Spleen (tissue), 11 donors: ENCODE measurements around the gene C1orf141. TPM values are rescaled to one million over a fixed set of nuclear protein-coding genes. Genes with fewer than 3 reads are reported as not detected.

Experiments used
- DNase-seq: peaks from one replicate; pipeline ENCODE4 v3.0.0-alpha.2; 2020
- H3K27ac ChIP-seq, 8 donors: fragments of 200-600 bp; sonication (generic) in 7 of 8; 1 replicate in 4 of 8; 2 replicates in 4 of 8; pipeline versions ENCODE4 v1.5.0 to v1.8.0; 2016 to 2021; ENCODE audit warnings: inconsistent platforms in 4 of 8, mild to moderate bottlenecking in 4 of 8, moderate library complexity in 1 of 8
- H3K27me3 ChIP-seq, 7 donors: fragments of 200-600 bp; sonication (generic) in 6 of 7; replicated peaks in 1 of 7; 1 replicate in 4 of 7; 2 replicates in 3 of 7; pipeline versions ENCODE4 v1.5.0 to v1.8.0; 2016 to 2021; ENCODE audit warnings: inconsistent platforms in 3 of 7, mild to moderate bottlenecking in 1 of 7
- H3K36me3 ChIP-seq, 6 donors: fragments of 200-600 bp; sonication (generic) in 5 of 6; 1 replicate in 4 of 6; 2 replicates in 2 of 6; pipeline versions ENCODE4 v1.5.0 to v1.8.0; 2016 to 2021; ENCODE audit warnings: inconsistent platforms in 2 of 6
- H3K4me1 ChIP-seq, 6 donors: fragments of 200-600 bp; sonication (generic) in 5 of 6; 1 replicate in 3 of 6; 2 replicates in 3 of 6; pipeline versions ENCODE4 v1.5.0 to v1.8.0; 2016 to 2021; ENCODE audit warnings: inconsistent platforms in 3 of 6
- H3K4me3 ChIP-seq, 8 donors: fragments of 200-600 bp; sonication (generic) in 7 of 8; 1 replicate in 4 of 8; 2 replicates in 4 of 8; pipeline versions ENCODE4 v1.5.0 to v1.8.0; 2016 to 2021; ENCODE audit warnings: inconsistent platforms in 4 of 8, mild to moderate bottlenecking in 4 of 8, moderate library complexity in 2 of 8
- H3K9me3 ChIP-seq, 8 donors: fragments of 200-600 bp; sonication (generic) in 7 of 8; 1 replicate in 4 of 8; 2 replicates in 4 of 8; pipeline versions ENCODE4 v1.5.0 to v1.8.0; 2016 to 2021; ENCODE audit warnings: inconsistent platforms in 4 of 8
- POLR2A ChIP-seq, 3 donors: fragments of 450-650 bp; IDR thresholded peaks; one replicate each; pipeline ENCODE4 v1.5.1; 2017; ENCODE audit warnings: antibody characterized with exemption in 3 of 3, mild to moderate bottlenecking in 1 of 3
- POLR2AphosphoS5 ChIP-seq, 3 donors: sonication (generic); formaldehyde crosslinking; IDR thresholded peaks; one replicate each; pipeline ENCODE4 v1.5.1; 2017; ENCODE audit warnings: antibody characterized with exemption in 3 of 3
- WGBS, 5 donors: extraction: QIAGEN DNeasy Blood & Tissue Kit in 3 of 5; methylation state at CpG; one replicate each; pipeline versions ENCODE4 v1.1.5 to v1.1.7; 2013 to 2018; 5-methylcytosine and 5-hydroxymethylcytosine counted together
- intact Hi-C: fragments of 100-400 bp; cut with DNase I; formaldehyde crosslinking; loops from one replicate; pipeline ENCODE4 v1.15.0; 2023; ENCODE audit warnings: low total_unique reads
- polyA plus RNA-seq, 3 donors: library from polyadenylated mRNA; stranded (reverse); fragments of 200-250 nt; gene quantifications; one replicate each; pipeline ENCODE4 v1.2.1, GENCODE V29; 2013
- total RNA-seq, 7 donors: library from RNA; depleted of rRNA in 3 of 7; stranded (reverse); fragments of >200 nt in 3 of 7; fragmentation: NEBNext Ultra II Directional in 4 of 7; extraction: Animal tissue kit (Norgen Biotek cat#: 25700) in 4 of 7; gene quantifications; one replicate each; pipeline versions ENCODE4 v1.1.0 to v1.2.1, GENCODE V29; 2016 to 2021
- TF ChIP-seq, protein P1 (sequence below), 11 experiments: fragments of 200-600 bp in 7 of 11; fragments of 450-650 bp in 4 of 11; sonication (generic) in 4 of 11; IDR thresholded peaks in 8 of 11; conservative IDR thresholded peaks in 3 of 11; 1 replicate in 7 of 11; 2 replicates in 4 of 11; pipeline versions ENCODE4 v1.4.0 to v1.8.0; 2016 to 2021; ENCODE audit warnings: antibody characterized with exemption in 11 of 11, inconsistent platforms in 4 of 11, mild to moderate bottlenecking in 1 of 11
- donor health status: healthy with polysubstance abuse.
- donor health status: DM: no; HTN: no; CAD: no; lungs with moderate emphysema.
- donor health status: DM: no; HTN: no; CAD: no.
- donor health status: Bipolar disorder and iron deficiency.
- donor health status: healthy.
- donor health status: DM: no; HTN: no; CAD: no.
- donor health status: DM: yes; HTN: yes; CAD: no.

The C1orf141 gene
- total and polyA plus RNA-seq, 10 donors, result not detected

DNA sequence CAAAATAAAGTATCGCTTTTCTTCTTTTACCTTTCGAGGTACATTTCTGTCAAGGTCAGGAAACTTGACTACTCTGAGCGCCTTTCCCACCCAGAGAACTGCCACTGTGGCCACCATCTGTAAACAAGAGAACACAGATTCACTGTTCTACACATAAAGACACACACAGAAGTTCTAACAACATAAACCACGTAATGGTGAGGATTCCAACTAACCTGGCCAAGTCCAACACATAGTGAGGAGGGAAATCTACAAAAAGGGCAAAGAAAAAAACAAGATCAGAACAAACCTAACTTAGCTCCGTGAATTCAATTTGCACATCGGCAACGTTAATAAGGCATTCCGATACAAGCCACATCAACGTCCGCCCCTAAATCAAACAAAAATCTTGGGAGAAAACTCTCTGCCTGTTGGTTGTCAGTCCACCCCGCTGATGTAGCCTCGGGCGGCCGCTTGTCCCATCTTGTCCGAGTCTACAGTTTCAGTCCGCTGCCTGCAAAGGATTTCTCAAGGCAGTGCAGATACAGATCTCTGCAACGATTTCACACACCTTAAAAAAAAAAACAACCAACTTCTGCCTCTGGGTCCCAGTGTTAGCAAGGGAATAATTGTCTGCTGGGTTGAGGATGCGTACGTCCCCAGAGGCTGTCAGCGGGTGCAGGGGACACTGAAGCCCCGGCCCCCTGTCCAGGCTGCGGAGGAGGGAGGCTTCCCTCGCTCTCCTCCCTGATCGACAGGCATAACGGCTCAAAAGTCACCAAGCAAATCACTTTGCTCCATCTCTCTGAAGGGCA lies 81.8 kb downstream of the C1orf141 start:
- no peak for TF ChIP-seq POLR2AphosphoS5 (IDR thresholded peaks at IDR 0.05)
- TF ChIP-seq, protein P1, sequence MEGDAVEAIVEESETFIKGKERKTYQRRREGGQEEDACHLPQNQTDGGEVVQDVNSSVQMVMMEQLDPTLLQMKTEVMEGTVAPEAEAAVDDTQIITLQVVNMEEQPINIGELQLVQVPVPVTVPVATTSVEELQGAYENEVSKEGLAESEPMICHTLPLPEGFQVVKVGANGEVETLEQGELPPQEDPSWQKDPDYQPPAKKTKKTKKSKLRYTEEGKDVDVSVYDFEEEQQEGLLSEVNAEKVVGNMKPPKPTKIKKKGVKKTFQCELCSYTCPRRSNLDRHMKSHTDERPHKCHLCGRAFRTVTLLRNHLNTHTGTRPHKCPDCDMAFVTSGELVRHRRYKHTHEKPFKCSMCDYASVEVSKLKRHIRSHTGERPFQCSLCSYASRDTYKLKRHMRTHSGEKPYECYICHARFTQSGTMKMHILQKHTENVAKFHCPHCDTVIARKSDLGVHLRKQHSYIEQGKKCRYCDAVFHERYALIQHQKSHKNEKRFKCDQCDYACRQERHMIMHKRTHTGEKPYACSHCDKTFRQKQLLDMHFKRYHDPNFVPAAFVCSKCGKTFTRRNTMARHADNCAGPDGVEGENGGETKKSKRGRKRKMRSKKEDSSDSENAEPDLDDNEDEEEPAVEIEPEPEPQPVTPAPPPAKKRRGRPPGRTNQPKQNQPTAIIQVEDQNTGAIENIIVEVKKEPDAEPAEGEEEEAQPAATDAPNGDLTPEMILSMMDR (IDR thresholded peaks at IDR 0.05 in 8 of 11, conservative IDR thresholded peaks at IDR 0.05 in 3 of 11), result no peak
- TF ChIP-seq POLR2A (IDR thresholded peaks at IDR 0.05), result no peak
- intact Hi-C loops, result no loop called here
- H3K27me3 ChIP-seq, result no peaks in the 10 kb centered on the region
- peak overlapping the region; percentile 86 to 98 (median 96) for H3K27ac ChIP-seq
- 3 to 4% (median 4%) methylated on average over 22 to 25 of the region's 25 CpGs for WGBS, 5 donors
- peaks cover 0 to 33% (median 6%) of the 10 kb centered on the region in 6 donors for H3K36me3 ChIP-seq
- DNase-seq, result peak; percentile 79
- no peaks in the 10 kb centered on the region for H3K9me3 ChIP-seq
- peaks cover 7 to 39% (median 25%) of the 10 kb centered on the region in 6 donors for H3K4me1 ChIP-seq
- peak overlapping the region; percentile 59 to 93 (median 77) for H3K4me3 ChIP-seq

DNA sequence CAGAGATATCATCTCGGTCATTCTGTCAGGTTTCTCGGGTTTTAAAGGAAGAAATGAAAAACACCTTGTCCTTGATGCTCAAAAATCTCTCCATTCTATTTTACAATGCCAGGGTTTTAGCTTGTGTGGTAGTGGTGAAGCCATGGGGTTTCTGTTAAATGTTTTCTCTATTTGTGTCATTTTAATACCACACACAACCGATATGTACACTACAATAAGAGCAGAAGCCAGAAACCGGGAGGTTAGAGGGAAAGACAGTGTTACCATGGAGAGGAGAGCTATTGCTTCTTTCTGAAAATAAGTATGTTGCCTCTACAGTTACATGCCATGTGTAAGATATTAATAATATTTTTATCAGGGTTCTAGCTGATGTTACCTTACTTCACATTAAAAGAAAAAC lies 83.6 kb downstream of the C1orf141 start:
- no peaks in the 10 kb centered on the region for H3K9me3 ChIP-seq
- H3K27me3 ChIP-seq, result no peaks in the 10 kb centered on the region
- H3K27ac ChIP-seq, result no peak overlapping the region
- TF ChIP-seq, protein P1 (IDR thresholded peaks at IDR 0.05 in 8 of 11, conservative IDR thresholded peaks at IDR 0.05 in 3 of 11), result no peak
- no peak for TF ChIP-seq POLR2A (IDR thresholded peaks at IDR 0.05)
- TF ChIP-seq POLR2AphosphoS5 (IDR thresholded peaks at IDR 0.05), result no peak
- no peak for DNase-seq
- H3K4me3 ChIP-seq, result no peak overlapping the region
- intact Hi-C loops, result no loop called here
- H3K36me3 ChIP-seq, result peaks cover 0 to 50% (median 13%) of the 10 kb centered on the region in 6 donors
- WGBS, 5 donors, result 63 to 82% (median 75%) methylated on average over 4 of the region's 4 CpGs
- peaks cover 7 to 39% (median 25%) of the 10 kb centered on the region in 6 donors for H3K4me1 ChIP-seq

DNA sequence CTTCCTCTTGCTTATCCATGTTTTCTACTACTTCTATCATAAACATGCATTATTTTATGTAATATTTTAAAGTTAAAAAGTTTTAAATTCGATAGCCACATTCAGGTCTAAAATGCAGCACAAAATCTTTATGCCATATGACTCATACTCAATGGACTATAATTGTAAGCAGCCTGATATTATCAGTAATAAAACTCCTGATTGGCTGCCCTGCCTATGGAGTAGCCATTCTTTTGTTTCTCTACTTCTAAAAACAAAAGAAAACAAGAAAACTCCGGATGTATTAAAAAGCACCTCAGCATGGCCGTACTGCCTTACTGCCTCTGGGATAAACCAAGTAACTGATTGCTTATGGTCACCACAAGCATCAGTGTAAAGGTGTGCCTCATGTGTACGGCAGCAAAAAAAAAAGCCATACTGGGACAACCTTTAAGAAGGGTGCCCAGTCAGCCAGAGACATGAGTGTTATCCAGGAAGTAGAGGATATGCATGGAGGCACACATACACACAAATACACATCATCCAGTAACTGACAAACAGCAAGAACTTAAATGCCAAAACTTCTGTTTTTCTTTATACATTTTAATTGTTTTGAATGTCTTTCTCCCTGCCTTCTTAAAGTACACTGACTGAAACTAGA lies 90.0 kb downstream of the C1orf141 start:
- H3K9me3 ChIP-seq, result no peaks in the 10 kb centered on the region
- H3K4me3 ChIP-seq, result no peak overlapping the region
- TF ChIP-seq POLR2A (IDR thresholded peaks at IDR 0.05) (no peak), POLR2AphosphoS5 (IDR thresholded peaks at IDR 0.05) (no peak)
- TF ChIP-seq, protein P1 (IDR thresholded peaks at IDR 0.05 in 8 of 11, conservative IDR thresholded peaks at IDR 0.05 in 3 of 11), result no peak
- peaks cover 0 to 7% (median 0%) of the 10 kb centered on the region in 6 donors for H3K4me1 ChIP-seq
- no peaks in the 10 kb centered on the region for H3K27me3 ChIP-seq
- no peak overlapping the region for H3K27ac ChIP-seq
- WGBS, 5 donors, result 82 to 91% (median 87%) methylated on average over 4 of the region's 4 CpGs
- peaks cover 0 to 100% (median 50%) of the 10 kb centered on the region in 6 donors for H3K36me3 ChIP-seq
- intact Hi-C loops, result no loop called here
- no peak for DNase-seq

DNA sequence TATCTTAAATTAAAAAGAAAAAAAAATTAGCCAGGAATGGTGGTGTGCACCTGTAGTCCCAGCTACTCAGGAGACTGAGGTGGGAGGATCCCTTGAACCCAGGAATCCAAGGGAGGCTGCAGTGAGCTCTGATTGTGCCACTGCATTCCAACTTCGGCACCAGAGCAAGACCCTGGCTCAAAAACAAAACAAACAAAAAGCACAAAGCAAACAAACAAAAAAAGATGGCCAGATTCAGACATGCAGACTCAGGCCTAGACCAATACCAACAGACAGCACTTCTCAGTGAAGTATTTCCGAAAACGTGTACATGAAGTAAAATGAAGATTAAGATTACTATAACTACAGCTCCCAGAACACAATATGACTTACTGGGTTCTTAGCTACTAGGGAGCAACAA lies 91.4 kb downstream of the C1orf141 start:
- WGBS, 5 donors, result 78 to 98% (median 91%) methylated on average over 3 of the region's 3 CpGs
- Histone ChIP-seq H3K9me3 (no peaks in the 10 kb centered on the region), H3K4me1 (peaks cover 0 to 7% (median 0%) of the 10 kb centered on the region in 6 donors), H3K36me3 (peaks cover 0 to 100% (median 53%) of the 10 kb centered on the region in 6 donors), H3K4me3 (no peak overlapping the region), H3K27me3 (no peaks in the 10 kb centered on the region), H3K27ac (no peak overlapping the region)
- no peak for TF ChIP-seq POLR2AphosphoS5 (IDR thresholded peaks at IDR 0.05)
- TF ChIP-seq POLR2A (IDR thresholded peaks at IDR 0.05), result no peak
- TF ChIP-seq, protein P1 (IDR thresholded peaks at IDR 0.05 in 8 of 11, conservative IDR thresholded peaks at IDR 0.05 in 3 of 11), result no peak
- intact Hi-C loops, result no loop called here
- DNase-seq, result no peak
